Peyer's patch (tissue), 4 donors: ENCODE measurements around the gene TMEM86B.

Experiments
- POLR2A ChIP-seq, 2 donors: fragments of 450-650 bp; IDR thresholded peaks; one replicate each; pipeline ENCODE4 v1.5.1; 2017; ENCODE audit warnings: antibody characterized with exemption in 2 of 2, mild to moderate bottlenecking in 2 of 2, moderate library complexity in 2 of 2
- TF ChIP-seq, protein P1 (sequence below), 6 experiments: fragments of 450-650 bp in 4 of 6; fragments of 200-600 bp in 2 of 6; sonication (generic) in 1 of 6; IDR thresholded peaks; one replicate each; pipeline ENCODE4 v1.5.1; 2017 to 2019; ENCODE audit warnings: antibody characterized with exemption in 6 of 6, mild to moderate bottlenecking in 3 of 6, moderate library complexity in 1 of 6

DNA sequence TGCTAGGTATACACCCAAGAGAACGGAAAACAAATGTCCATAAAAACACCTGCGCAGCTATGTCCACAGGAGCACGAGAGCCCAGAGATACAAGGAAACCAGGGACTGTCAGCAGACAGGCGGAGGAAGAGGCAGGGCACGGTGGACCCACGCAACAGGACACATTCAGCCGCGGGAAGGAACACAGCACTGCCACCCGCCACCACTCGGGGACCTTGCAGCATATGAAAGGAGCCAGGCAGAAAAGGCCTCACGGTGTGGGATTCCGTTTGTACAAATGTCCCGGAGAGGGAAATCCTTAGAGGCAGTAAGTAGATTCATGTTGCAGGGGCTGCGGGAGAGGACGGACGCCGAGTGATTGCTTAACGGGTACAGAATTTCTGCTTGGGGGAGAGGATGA is 43.6 kb upstream of the TMEM86B start:
- no peak for TF ChIP-seq POLR2A (IDR thresholded peaks at IDR 0.05)
- TF ChIP-seq, protein P1, sequence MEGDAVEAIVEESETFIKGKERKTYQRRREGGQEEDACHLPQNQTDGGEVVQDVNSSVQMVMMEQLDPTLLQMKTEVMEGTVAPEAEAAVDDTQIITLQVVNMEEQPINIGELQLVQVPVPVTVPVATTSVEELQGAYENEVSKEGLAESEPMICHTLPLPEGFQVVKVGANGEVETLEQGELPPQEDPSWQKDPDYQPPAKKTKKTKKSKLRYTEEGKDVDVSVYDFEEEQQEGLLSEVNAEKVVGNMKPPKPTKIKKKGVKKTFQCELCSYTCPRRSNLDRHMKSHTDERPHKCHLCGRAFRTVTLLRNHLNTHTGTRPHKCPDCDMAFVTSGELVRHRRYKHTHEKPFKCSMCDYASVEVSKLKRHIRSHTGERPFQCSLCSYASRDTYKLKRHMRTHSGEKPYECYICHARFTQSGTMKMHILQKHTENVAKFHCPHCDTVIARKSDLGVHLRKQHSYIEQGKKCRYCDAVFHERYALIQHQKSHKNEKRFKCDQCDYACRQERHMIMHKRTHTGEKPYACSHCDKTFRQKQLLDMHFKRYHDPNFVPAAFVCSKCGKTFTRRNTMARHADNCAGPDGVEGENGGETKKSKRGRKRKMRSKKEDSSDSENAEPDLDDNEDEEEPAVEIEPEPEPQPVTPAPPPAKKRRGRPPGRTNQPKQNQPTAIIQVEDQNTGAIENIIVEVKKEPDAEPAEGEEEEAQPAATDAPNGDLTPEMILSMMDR (IDR thresholded peaks at IDR 0.05): no peak
